HCT116 (cell line): ENCODE data around the gene GRHL1. TPM values are rescaled to one million over a fixed set of nuclear protein-coding genes. Genes with fewer than 3 reads are reported as not detected.

Source experiments
- ATAC-seq: fragments of 200-7000 bp; cut with Tn5 transposase; 2 replicates; pipeline ENCODE4 v1.9.1; 2020; ENCODE audit warnings: mild to moderate bottlenecking, moderate library complexity
- Bru-seq: library from RNA; stranded (reverse); fragments of 400-500 nt; gene quantifications from one replicate; lab custom pipeline; 2021; lab: Mats Ljungman, UMichigan
- BruChase-seq, 2 experiments: library from RNA; stranded (reverse); fragments of 400-500 nt; gene quantifications; one replicate each; lab custom pipeline; 2021; lab: Mats Ljungman, UMichigan
- BruUV-seq: library from RNA; stranded (reverse); fragments of 400-500 nt; replicated peaks from 2 replicates; lab custom pipeline; 2021; lab: Mats Ljungman, UMichigan
- CTCF ChIA-PET: fragments of 300-600 bp; sonication (Branson Sonifier 250); formaldehyde crosslinking; loops from one replicate; lab custom pipeline; 2021; ENCODE audit warnings: antibody characterized with exemption; lab: Charles Lee
- POLR2A ChIA-PET: fragments of 300-600, 350-600 bp; sonication (Branson Sonifier 250); formaldehyde crosslinking; loops from one replicate; lab custom pipeline; 2021; ENCODE audit warnings: antibody characterized with exemption; lab: Charles Lee
- RAD21 ChIA-PET, 2 experiments: fragments of 300-600 bp; sonication (Branson Sonifier 250); formaldehyde crosslinking; loops; one replicate each; lab custom pipeline; 2023; ENCODE audit warnings: low total read pairs in 2 of 2; ENCODE audit not compliant: uncharacterized antibody in 2 of 2, unreplicated experiment in 2 of 2, low non-redundant PET in 1 of 2; lab: Charles Lee
- DNase-seq: peaks from one replicate; pipeline ENCODE4 v3.0.0-alpha.2; 2010; ENCODE audit warnings: low read depth, low spot score
- H2AFZ ChIP-seq: fragments of 200-600 bp; shearing (Covaris generic), sonication (generic); 2 replicates; pipeline ENCODE4 v1.6.1; 2017; ENCODE audit warnings: low read depth, mixed run types, mixed read lengths, antibody characterized with exemption, low read length; ENCODE audit not compliant: poor library complexity, severe bottlenecking
- H3K27ac ChIP-seq: 2 replicates; pipeline ENCODE4 v1.5.1; 2012; ENCODE audit warnings: low read depth, low read length
- H3K27me3 ChIP-seq: fragments of 200-600 bp; sonication (generic); 2 replicates; pipeline ENCODE4 v1.6.1; 2016; ENCODE audit warnings: mixed run types, low read length, mixed read lengths; ENCODE audit not compliant: insufficient read depth
- H3K36me3 ChIP-seq, 2 experiments: fragments of 200-500 bp in 1 of 2; fragments of 200-600 bp in 1 of 2; sonication (Bioruptor generic) in 1 of 2; sonication (generic) in 1 of 2; 2 replicates each; pipeline versions ENCODE4 v1.5.1 to v1.6.1; 2014 to 2016; ENCODE audit warnings: low read length in 2 of 2, inconsistent platforms in 1 of 2, mixed read lengths in 1 of 2, mixed run types in 1 of 2; ENCODE audit not compliant: insufficient read depth in 2 of 2, control insufficient read depth in 1 of 2
- H3K4me1 ChIP-seq, 2 experiments: fragments of 200-600 bp in 1 of 2; sonication (generic) in 1 of 2; 2 replicates each; pipeline versions ENCODE4 v1.5.1 to v1.6.1; 2012 to 2017; ENCODE audit warnings: low read length in 2 of 2, inconsistent platforms in 1 of 2, mild to moderate bottlenecking in 1 of 2, mixed read lengths in 1 of 2, mixed run types in 1 of 2, moderate library complexity in 1 of 2; ENCODE audit not compliant: insufficient read depth in 2 of 2, control insufficient read depth in 1 of 2
- H3K4me2 ChIP-seq: fragments of 200-600 bp; sonication (generic); 2 replicates; pipeline ENCODE4 v1.6.1; 2017; ENCODE audit warnings: mixed run types, low read length, mixed read lengths
- H3K4me3 ChIP-seq, 2 experiments: fragments of 200-600 bp in 1 of 2; sonication (generic) in 1 of 2; replicated peaks in 1 of 2; 2 replicates each; pipeline ENCODE4 v1.5.1; 2011 to 2016; ENCODE audit warnings: low read length in 2 of 2, control low read depth in 1 of 2, low read depth in 1 of 2, mild to moderate bottlenecking in 1 of 2, mixed read lengths in 1 of 2, mixed run types in 1 of 2
- H3K79me2 ChIP-seq: fragments of 200-600 bp; sonication (generic); 2 replicates; pipeline ENCODE4 v1.6.1; 2017; ENCODE audit warnings: mild to moderate bottlenecking, mixed run types, low read length, moderate library complexity, mixed read lengths; ENCODE audit not compliant: insufficient read depth
- H3K9ac ChIP-seq: fragments of 200-600 bp; sonication (generic); 2 replicates; pipeline ENCODE4 v1.6.1; 2016; ENCODE audit warnings: low read length, mixed read lengths
- H3K9me2 ChIP-seq: fragments of 200-600 bp; sonication (generic), shearing (Covaris generic); 2 replicates; pipeline ENCODE4 v1.6.1; 2017; ENCODE audit warnings: mixed run types, mild to moderate bottlenecking, moderate library complexity; ENCODE audit not compliant: insufficient read depth
- H3K9me3 ChIP-seq, 2 experiments: fragments of 200-500 bp in 1 of 2; fragments of 200-600 bp in 1 of 2; sonication (Bioruptor generic) in 1 of 2; sonication (generic) in 1 of 2; 2 replicates each; pipeline ENCODE4 v1.6.1; 2014 to 2017; ENCODE audit warnings: low read length in 2 of 2, mixed read lengths in 2 of 2, inconsistent platforms in 1 of 2, low read depth in 1 of 2, mild to moderate bottlenecking in 1 of 2, mixed run types in 1 of 2, moderate library complexity in 1 of 2; ENCODE audit not compliant: control insufficient read depth in 1 of 2, insufficient read depth in 1 of 2
- H4K20me1 ChIP-seq: fragments of 200-600 bp; sonication (generic), shearing (Covaris generic); 2 replicates; pipeline ENCODE4 v1.6.1; 2017; ENCODE audit warnings: mixed run types, mild to moderate bottlenecking, moderate library complexity; ENCODE audit not compliant: insufficient read depth
- CTCF ChIP-seq, 3 experiments: fragments of 200-600 bp in 1 of 3; sonication (generic) in 1 of 3; IDR thresholded peaks in 2 of 3; conservative IDR thresholded peaks in 1 of 3; 2 replicates each; pipeline ENCODE4 v1.5.1; 2012 to 2017; ENCODE audit warnings: low read depth in 2 of 3, low read length in 2 of 3, antibody characterized with exemption in 1 of 3, borderline replicate concordance in 1 of 3, control low read depth in 1 of 3, mild to moderate bottlenecking in 1 of 3, mixed read lengths in 1 of 3, mixed run types in 1 of 3, moderate library complexity in 1 of 3; ENCODE audit not compliant: insufficient read depth in 1 of 3
- EGR1 ChIP-seq: IDR thresholded peaks from 2 replicates; pipeline ENCODE4 v1.6.1; 2012; ENCODE audit warnings: low read depth
- EZH2 ChIP-seq: fragments of 200-600 bp; sonication (generic); IDR thresholded peaks from 2 replicates; pipeline ENCODE4 v1.6.1; 2017; ENCODE audit warnings: antibody characterized with exemption, mixed run types
- JUND ChIP-seq: IDR thresholded peaks from 2 replicates; pipeline ENCODE4 v1.6.1; 2012
- POLR2AphosphoS5 ChIP-seq: IDR thresholded peaks from 2 replicates; pipeline ENCODE4 v1.6.1; 2011; ENCODE audit warnings: mild to moderate bottlenecking, low read depth, low read length, moderate library complexity
- RAD21 ChIP-seq: IDR thresholded peaks from 2 replicates; pipeline ENCODE4 v1.6.1; 2012; ENCODE audit warnings: low read depth, mild to moderate bottlenecking
- REST ChIP-seq: IDR thresholded peaks from 2 replicates; pipeline ENCODE4 v1.6.1; 2012; ENCODE audit warnings: low read depth
- SIN3A ChIP-seq: IDR thresholded peaks from 2 replicates; pipeline ENCODE4 v1.6.1; 2012; ENCODE audit warnings: low read depth
- SP1 ChIP-seq: IDR thresholded peaks from 2 replicates; pipeline ENCODE4 v1.6.1; 2012; ENCODE audit warnings: low read depth
- intact Hi-C: fragments of 100-400 bp; cut with micrococcal nuclease; formaldehyde crosslinking; loops from 2 replicates; pipeline ENCODE4 v1.10.0; 2022
- long read RNA-seq: library from polyadenylated mRNA; unstranded; transcript quantifications from one replicate; pipeline ENCODE4 v2.0.0, GENCODE V29; 2021; ENCODE audit not compliant: unreplicated experiment
- polyA plus RNA-seq: library from polyadenylated mRNA; unstranded; fragments of >200 nt; gene quantifications from 2 replicates; pipeline ENCODE4 v1.2.1, GENCODE V29; 2012; ENCODE audit warnings: missing spikeins
- total RNA-seq: library from RNA; stranded (reverse); gene quantifications from one replicate; pipeline ENCODE4 v1.2.1, GENCODE V29; 2021; ENCODE audit not compliant: unreplicated experiment

GRHL1 gene, protein sequence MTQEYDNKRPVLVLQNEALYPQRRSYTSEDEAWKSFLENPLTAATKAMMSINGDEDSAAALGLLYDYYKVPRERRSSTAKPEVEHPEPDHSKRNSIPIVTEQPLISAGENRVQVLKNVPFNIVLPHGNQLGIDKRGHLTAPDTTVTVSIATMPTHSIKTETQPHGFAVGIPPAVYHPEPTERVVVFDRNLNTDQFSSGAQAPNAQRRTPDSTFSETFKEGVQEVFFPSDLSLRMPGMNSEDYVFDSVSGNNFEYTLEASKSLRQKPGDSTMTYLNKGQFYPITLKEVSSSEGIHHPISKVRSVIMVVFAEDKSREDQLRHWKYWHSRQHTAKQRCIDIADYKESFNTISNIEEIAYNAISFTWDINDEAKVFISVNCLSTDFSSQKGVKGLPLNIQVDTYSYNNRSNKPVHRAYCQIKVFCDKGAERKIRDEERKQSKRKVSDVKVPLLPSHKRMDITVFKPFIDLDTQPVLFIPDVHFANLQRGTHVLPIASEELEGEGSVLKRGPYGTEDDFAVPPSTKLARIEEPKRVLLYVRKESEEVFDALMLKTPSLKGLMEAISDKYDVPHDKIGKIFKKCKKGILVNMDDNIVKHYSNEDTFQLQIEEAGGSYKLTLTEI
- total RNA-seq (8.5 TPM), Bru-seq, nascent RNA (percentile 59 among the genes with signal in this experiment), BruChase-seq, experiment 1, labeled RNA remaining after a 6-hour chase (percentile 52 among the genes with signal in this experiment), BruChase-seq, experiment 2, labeled RNA remaining after a 2-hour chase (percentile 54 among the genes with signal in this experiment)
- polyA plus RNA-seq = 6.0 and 6.3 TPM in 2 replicates
- long read RNA-seq, transcript GRHL1-201 (16 exons, 3,563 nt) = major isoform, 14 of 25 reads
- long read RNA-seq, partial matches to known transcripts = 3 of 25 reads
- long read RNA-seq, other reads (novel, unspliced or antisense) = 8 of 25 reads

DNA sequence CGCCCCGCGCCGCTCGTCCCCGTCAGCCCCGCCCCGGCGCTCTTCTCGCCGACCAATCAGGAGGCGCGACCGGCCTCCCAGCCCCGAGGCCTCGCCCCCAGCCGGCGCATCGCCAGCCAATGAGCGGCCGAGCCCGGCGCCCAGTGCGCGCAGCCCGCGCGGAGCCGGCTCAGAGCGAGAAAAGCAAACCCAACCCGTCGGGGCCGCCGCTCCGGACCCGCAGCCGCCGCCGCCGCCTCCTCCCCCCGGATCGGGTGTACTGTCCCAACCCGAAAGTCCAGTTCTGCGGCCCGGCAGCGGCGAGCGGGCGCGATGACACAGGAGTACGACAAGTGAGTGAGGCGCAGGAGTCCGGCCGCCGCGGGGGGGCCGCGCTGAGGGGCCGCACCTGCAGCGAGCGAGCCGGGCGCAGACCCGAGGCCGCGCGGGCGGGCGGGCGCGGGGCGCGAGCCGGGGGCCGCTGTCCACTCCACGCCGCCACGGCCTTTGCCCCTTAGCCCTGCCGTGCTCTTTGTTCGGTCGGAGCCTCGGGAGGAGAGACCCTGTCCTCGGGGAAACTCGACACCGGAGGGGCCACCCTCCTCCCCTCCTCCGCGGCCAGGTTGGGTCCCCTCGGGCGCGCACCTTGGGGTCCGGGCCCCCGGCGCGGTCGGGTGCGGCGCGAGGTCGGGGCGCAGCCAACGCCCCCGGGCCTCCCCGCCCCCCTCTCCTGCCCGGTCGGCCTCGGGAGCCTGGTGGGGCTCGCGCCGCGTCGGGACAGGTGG is at the start of gene GRHL1:
GRHL1 (plus strand) TSS at position 172 of the 764 bp plus-strand sequence; CDS start at position 313, 141 bp downstream.
- Histone ChIP-seq H2AFZ (peak within 1 kb of the TSS; percentile 29), H3K4me1 (peaks cover 13 to 31% of the 10 kb centered on the region in 2 experiments), H3K9ac (peak within 1 kb of the TSS; percentile 58), H3K9me2 (no peaks in the 10 kb centered on the region), H3K27ac (peak within 1 kb of the TSS; percentile 35; the same call in 1 of the 2 replicates)
- TF ChIP-seq POLR2AphosphoS5 = peak; percentile 64; the same call in 1 of the 2 replicates
- no peak for TF ChIP-seq RAD21
- TF ChIP-seq, all 23 proteins: peak for 1
- intact Hi-C loops = loop anchor here (2.0 kb wide), 1 partner anchor 23 kb away; no protein-coding TSS in a partner anchor
- RAD21 ChIA-PET = no interaction called here
- peak; percentile 92 for ATAC-seq
- no peaks in the 10 kb centered on the region for H3K9me3 ChIP-seq
- POLR2A ChIA-PET = no interaction called here
- DNase-seq = peak; percentile 74
- CTCF ChIA-PET = no interaction called here
- H3K79me2 ChIP-seq = no peaks in the 10 kb centered on the region
- no peaks in the 10 kb centered on the region for H4K20me1 ChIP-seq
- no peaks in the 10 kb centered on the region for H3K36me3 ChIP-seq
- H3K4me3 ChIP-seq = peak within 1 kb of the TSS; percentile 55 to 72
- no TSS peak for BruUV-seq
- H3K27me3 ChIP-seq = no peaks in the 10 kb centered on the region
- H3K4me2 ChIP-seq = peak within 1 kb of the TSS; percentile 93

DNA sequence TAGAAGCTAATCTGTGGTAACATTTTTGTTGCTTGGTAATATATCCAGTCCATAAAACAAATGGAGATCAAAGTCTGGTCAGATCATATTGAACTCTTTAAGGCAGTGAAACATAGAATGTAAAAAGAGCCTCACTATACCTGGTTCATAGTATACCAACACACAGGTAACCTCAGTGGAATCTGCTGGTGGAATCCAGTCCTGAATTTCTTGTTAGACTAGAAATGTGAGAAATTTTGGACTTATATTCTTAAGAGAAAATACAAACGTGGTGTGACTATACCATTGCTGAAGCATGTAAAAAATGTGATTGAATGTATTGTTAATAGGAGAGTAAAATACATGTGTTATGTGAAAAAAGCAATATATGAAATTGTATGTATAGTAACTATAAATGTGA is 46.1 kb upstream of the GRHL1 start:
- ChIA-PET CTCF (no interaction called here), POLR2A (no interaction called here), RAD21 (no interaction called here)
- Histone ChIP-seq H3K4me1 (no peaks in the 10 kb centered on the region), H3K79me2 (no peaks in the 10 kb centered on the region), H3K9ac (no peak overlapping the region), H3K9me3 (no peaks in the 10 kb centered on the region), H3K27me3 (no peaks in the 10 kb centered on the region), H3K9me2 (no peaks in the 10 kb centered on the region), H3K36me3 (peaks cover 0 to 3% of the 10 kb centered on the region in 2 experiments; a peak in 1 of 4 replicates), H3K4me2 (no peak overlapping the region), H2AFZ (no peak overlapping the region), H3K4me3 (no peak overlapping the region), H4K20me1 (no peaks in the 10 kb centered on the region), H3K27ac (no peak overlapping the region)
- DNase-seq (no peak), ATAC-seq (no peak)
- no peak for TF ChIP-seq JUND
- no peak for TF ChIP-seq SIN3A
- no peak for TF ChIP-seq CTCF (IDR thresholded peaks at IDR 0.05 in 2 of 3, conservative IDR thresholded peaks at IDR 0.05 in 1 of 3; ENCODE audit: borderline replicate concordance in 1 of 3, insufficient read depth in 1 of 3, low read depth in 2 of 3, low read length in 2 of 3)
- no peak for TF ChIP-seq EZH2
- TF ChIP-seq EGR1 = no peak
- TF ChIP-seq REST = no peak
- TF ChIP-seq SP1 = no peak
- intact Hi-C loops = no loop called here
- BruUV-seq = no TSS peak
